CD4-positive, alpha-beta T cell treated with Interleukin-15 for 1 hour (primary cell): Measurements from ENCODE around the gene DNAJC15.

ENCODE experiments used
- DNase-seq: peaks from one replicate; pipeline ENCODE4 v3.0.0-alpha.2; 2020

The DNAJC15 gene

GRCh38 chr13:43129511-43130110 is 106.2 kb downstream of the DNAJC15 start:
- no peak for DNase-seq

DNA sequence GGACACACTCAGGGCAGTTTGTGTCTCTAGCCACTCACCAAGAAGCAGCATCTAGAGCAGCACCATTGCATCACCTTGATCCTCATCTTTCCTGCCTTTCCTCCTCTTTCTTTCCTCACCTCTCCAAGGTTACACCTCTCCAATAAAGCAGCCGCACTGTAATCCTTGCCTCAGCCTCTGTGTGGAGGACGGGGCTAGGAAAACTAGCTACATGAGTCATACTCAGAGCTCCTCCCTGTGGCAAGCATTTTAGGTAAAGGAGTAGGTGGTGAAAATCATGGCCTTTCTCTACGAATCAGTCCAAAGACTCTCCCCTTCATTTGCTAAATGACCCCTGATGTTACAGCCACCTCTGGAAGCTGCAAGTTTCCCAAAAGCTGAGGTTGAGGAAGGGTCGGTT is 108.9 kb downstream of the DNAJC15 start:
- DNase-seq, result no peak

- DNase-seq, result no peak
These were observed 109.5 kb downstream of the DNAJC15 start for GRCh38 chr13:43132911-43133310.

- DNase-seq, result no peak
These were observed 110.4 kb downstream of the DNAJC15 start for GRCh38 chr13:43133792-43134191.

GRCh38 chr13:43134868-43135267 is 111.5 kb downstream of the DNAJC15 start:
- no peak for DNase-seq

GRCh38 chr13:43135516-43135915 is 112.1 kb downstream of the DNAJC15 start:
- DNase-seq, result no peak

- DNase-seq, result no peak
These were observed 113.7 kb downstream of the DNAJC15 start for GRCh38 chr13:43136920-43137575.

- DNase-seq, result no peak
These were observed 115.8 kb downstream of the DNAJC15 start for GRCh38 chr13:43139211-43139610.

DNA sequence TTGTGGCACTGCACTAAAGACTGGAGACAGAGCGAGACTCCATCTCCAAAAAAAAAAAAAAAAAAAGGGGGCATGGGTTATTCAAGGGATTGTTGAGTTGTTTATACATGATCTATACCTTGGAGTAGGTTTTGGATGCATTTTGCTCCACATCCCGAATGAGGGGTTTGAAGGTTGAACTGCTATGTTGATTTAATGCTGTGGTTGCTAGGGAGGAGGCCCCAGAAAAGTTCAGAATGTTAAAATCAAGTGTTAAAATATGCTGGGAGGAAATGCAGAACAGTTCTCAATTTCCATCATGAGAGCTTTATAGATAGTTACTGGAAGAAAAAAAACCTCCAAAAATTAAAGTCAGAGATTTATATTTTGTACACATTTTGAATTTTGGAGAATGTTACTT is 116.5 kb downstream of the DNAJC15 start:
- no peak for DNase-seq

DNA sequence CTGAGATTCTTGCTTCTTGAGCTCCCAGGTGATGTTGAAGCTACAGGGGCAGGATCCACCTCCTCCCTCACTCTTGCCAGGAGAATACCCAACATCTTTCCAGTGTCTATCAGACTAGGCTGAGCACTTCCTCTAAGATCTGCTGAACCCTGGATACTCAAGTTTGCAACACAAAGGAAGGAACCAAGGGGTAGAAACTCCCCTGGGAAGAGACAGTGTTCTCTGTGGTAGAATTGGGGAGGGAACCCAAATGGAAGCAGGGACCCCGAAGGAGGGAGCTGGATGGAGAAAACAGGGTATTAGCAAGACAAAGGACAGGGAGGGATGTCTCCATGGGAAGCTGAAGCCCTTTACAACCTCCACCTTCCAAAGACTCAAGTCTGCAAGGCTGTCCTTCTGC is 117.6 kb downstream of the DNAJC15 start:
- no peak for DNase-seq

GRCh38 chr13:43141685-43142084 is 118.3 kb downstream of the DNAJC15 start:
- no peak for DNase-seq

DNA sequence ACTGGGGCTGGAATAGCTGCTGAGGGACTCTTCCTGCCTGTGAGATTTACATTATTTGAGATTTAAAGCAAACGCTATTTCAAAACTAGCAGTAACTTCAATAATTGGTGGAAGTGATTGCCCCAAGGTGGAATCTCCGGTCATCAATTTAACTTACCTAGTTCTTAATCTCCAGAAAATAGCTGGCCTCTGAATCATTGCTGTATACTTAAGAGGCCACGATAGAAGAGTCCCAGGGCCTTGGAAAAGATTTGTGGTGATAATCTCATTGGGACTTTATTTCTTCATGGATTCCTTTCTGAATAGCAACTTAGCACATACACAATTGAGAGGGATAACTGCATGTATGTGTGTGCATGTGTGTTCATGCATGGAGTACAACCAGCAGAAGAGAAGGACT is 120.2 kb downstream of the DNAJC15 start:
- DNase-seq, result no peak

DNA sequence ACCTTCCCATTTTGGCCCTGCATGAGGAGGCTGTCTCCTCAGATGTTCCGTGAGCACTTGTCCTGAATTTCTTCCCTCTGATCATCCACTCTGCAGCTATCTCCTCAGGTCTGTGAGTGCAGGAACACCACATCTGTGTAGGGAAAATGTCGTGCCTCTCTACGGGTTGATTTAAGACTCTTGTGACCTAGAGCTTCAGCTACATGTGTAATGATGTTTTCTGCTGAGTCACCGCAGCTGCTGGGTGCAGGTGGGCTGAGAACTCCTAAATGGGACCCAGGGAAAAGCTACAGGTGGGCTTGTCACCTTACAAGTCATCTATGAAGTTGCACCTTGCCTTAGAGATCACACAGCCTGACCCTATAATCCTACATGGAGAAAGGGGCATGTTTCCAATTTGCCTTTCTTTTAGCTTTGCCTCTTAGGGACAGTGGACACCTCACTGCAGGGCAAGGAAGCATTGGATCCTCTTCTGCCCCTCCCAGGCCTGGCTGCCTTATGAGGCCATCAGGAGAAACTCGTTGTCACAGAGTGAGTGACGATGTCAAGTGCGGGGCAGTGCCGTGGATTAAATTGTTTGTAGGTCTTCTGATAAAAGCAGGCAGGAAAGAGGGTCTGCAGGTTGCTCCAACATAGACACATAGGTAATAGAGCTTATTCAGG is 122.3 kb downstream of the DNAJC15 start:
- no peak for DNase-seq

DNA sequence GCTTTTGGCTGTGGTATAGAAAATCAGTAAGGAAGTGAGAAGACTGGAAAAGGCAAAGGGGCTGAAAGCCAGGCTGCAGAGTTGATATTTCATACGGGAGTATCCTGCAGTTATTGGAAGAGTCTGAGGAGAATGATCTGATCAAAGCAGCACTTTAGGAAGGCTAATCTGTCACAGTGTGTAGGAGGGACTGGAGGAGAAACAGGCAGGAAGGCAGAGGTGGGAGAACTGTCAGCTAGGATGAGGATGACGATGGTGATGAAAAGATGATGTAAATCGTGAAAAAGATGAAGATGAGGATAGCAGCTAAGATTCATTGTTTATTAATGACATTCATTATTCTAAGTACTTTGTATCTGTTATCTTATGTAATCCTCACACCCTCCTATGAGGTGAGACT is 123.0 kb downstream of the DNAJC15 start:
- DNase-seq, result no peak

GRCh38 chr13:43150369-43151207 is 127.2 kb downstream of the DNAJC15 start:
- no peak for DNase-seq

GRCh38 chr13:43153436-43154090 is 130.2 kb downstream of the DNAJC15 start:
- DNase-seq, result no peak

- DNase-seq, result no peak
These were observed 130.8 kb downstream of the DNAJC15 start for GRCh38 chr13:43154156-43154651.

DNA sequence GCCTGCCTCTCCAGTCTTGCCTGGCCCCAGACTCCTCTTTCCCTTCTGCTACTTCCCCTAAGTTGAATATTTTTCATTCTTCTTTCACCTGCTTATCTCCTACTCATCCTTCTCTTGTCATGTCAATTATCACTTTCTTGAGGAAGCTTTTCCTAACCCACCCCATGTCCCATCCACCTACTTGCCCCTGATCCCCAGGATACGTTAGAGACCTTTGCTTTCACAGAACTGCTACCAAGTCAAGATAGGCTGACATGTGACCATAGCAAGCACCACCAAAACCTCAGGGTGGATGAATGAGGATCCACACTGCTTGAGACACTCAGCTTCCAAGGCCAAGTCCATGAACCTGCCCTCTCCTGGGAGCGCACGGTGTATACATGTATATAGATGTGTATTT is 131.5 kb downstream of the DNAJC15 start:
- no peak for DNase-seq

DNA sequence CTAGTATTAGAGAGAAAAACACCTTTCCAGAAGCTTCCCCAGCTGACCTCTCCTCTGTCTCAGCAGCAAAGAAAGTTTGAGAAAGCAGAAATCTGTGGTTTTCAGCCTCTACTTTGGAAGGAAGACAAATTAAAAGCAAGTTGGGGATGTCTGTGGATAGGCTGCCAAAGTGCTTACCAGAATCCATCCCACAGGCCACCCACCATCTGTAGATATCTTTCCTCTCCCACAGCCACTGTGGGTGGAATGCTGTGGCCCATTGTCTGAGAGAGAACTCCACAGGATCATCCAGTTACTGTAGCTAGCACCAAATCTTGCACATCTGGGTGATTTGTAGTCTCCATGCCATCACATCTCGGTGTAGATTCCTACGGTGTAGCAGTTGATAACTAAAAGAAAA is 133.5 kb downstream of the DNAJC15 start:
- no peak for DNase-seq

- DNase-seq, result no peak
These were observed 134.4 kb downstream of the DNAJC15 start for GRCh38 chr13:43157796-43158195.

GRCh38 chr13:43158516-43158915 is 135.1 kb downstream of the DNAJC15 start:
- DNase-seq, result no peak

- DNase-seq, result no peak
These were observed 135.7 kb downstream of the DNAJC15 start for GRCh38 chr13:43159026-43159461.
